ENCODE results near the gene CARD11.

GRCh38 chr7:2945171-2945570, 98.5 kb downstream of the CARD11 start:
- TF ChIP-seq, protein P1, sequence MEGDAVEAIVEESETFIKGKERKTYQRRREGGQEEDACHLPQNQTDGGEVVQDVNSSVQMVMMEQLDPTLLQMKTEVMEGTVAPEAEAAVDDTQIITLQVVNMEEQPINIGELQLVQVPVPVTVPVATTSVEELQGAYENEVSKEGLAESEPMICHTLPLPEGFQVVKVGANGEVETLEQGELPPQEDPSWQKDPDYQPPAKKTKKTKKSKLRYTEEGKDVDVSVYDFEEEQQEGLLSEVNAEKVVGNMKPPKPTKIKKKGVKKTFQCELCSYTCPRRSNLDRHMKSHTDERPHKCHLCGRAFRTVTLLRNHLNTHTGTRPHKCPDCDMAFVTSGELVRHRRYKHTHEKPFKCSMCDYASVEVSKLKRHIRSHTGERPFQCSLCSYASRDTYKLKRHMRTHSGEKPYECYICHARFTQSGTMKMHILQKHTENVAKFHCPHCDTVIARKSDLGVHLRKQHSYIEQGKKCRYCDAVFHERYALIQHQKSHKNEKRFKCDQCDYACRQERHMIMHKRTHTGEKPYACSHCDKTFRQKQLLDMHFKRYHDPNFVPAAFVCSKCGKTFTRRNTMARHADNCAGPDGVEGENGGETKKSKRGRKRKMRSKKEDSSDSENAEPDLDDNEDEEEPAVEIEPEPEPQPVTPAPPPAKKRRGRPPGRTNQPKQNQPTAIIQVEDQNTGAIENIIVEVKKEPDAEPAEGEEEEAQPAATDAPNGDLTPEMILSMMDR (IDR thresholded peaks at IDR 0.05) = no peak
- TF ChIP-seq POLR2A (IDR thresholded peaks at IDR 0.05) = no peak

Data from right lobe of liver (tissue), 4 donors.